NCI-H146 treated with DMSO at 0.1 percent for 48 hours (cell line): ENCODE measurements around the gene ATP10B.
"Not testable (repeated sequence)": the region's sequence is repeated elsewhere in the genome, so short reads cannot be mapped to it uniquely, and the experiment has no call there.

Source experiments
- DNase-seq: peaks from one replicate; lab custom pipeline; 2025; ENCODE audit not compliant: unreplicated experiment; lab: John Stamatoyannopoulos, UW

The ATP10B gene

DNA sequence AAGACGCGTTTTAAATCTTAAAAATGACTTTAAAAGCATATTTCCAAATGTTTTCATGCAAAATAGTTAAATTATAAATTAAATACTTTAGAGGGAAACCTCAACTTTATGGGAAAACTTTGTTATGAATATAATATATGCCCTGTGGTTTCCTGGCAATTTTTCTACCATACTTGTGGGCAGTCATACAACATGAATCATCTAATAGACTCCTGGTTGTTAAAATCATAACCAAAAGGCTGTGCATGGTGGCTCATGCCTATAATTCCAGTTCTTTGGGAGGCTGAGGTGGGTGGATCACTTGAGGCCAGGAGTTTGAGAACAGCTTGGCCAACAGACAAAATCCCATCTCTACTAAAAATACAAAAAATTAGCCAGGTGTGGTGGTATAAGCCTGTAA lies 18.2 kb downstream of the ATP10B start:
- no peak for DNase-seq

DNA sequence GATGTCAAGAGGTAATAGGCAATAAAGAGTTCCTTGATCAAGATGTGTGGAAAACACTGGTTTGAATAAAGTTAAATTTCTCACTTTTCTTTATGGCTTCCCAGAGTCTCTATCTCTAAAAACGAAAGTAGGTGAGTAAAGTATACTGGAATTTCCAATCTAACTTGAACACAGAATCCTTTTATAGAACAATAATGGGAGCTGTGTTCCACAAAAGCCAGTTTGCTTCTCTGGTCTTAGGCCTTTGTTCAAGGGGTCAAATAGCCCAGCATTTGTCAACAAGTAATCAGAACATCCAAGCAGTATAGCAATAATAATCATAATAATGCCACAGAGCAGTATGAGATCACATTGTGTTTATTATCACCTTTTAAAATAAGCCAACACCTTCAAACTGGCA lies 20.2 kb downstream of the ATP10B start:
- no peak for DNase-seq

- no peak for DNase-seq
Observed at GRCh38 chr5:160824301-160825001, 27.6 kb downstream of the ATP10B start.

- not testable (repeated sequence) for DNase-seq
Observed at GRCh38 chr5:160812996-160813395, 39.0 kb downstream of the ATP10B start.

GRCh38 chr5:160805376-160805775 lies 46.6 kb downstream of the ATP10B start:
- DNase-seq, result no peak

- no peak for DNase-seq
Observed at GRCh38 chr5:160802592-160802991, 49.4 kb downstream of the ATP10B start.

GRCh38 chr5:160800375-160801275 lies 51.4 kb downstream of the ATP10B start:
- DNase-seq, result no peak

DNA sequence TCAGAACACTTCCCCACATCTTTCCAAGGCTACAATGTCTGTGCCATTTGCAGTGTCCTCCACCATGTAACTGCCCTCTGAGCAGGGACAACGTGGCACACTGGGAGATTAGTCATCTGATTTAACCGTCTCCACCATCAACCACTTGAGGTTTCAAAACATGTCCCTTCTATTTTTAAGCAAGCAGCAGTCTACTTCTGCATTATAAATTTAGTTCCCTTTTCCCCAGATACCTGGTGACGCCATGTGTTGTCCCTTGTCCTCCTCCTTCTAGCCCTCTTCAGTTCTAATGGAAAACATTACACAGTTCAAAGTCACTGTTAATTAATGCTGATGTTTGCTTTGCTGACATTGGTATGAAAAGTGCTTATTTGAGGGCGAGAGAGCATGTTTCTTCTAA lies 52.8 kb downstream of the ATP10B start:
- DNase-seq, result no peak

GRCh38 chr5:160797020-160797419 lies 55.0 kb downstream of the ATP10B start:
- no peak for DNase-seq

DNA sequence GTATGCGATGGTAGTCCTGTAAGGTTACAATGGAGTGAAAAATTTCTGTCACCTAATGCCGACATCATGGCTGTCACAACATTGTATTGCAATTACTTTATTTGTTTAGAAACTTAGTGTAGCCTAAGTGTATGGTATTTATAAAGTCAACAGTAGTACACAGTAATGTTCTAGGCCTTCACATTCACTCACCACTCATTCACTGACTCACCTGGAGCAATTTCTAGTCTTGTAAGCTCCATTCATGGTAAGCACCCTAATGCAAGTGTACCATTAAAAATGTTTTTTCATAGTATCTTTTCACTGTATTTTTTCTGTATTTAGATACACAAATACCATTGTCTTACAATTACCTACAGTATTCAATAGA lies 58.5 kb downstream of the ATP10B start:
- no peak for DNase-seq

- no peak for DNase-seq
Observed at GRCh38 chr5:160792732-160793529, 59.1 kb downstream of the ATP10B start.

DNA sequence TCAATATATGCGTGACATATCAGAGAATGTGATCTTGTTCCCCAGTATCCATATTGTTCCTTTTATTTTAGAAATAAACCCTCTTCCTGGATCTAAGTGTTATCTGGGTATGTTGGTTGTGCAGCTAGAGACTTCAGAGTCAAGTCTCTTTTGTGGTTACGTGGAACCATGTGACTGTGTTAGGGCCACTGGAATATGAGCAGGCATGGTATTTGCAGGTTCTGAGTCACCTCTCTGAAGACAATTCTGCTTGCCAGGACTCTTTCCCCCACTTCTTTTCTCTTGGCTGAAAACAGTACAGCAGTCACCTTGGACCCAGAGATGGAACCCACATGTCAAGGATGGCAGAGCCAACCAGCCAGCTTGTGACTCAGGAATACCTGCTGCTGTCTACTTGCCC lies 59.7 kb downstream of the ATP10B start:
- DNase-seq, result no peak

GRCh38 chr5:160789219-160789859 lies 62.7 kb downstream of the ATP10B start:
- DNase-seq, result no peak

DNA sequence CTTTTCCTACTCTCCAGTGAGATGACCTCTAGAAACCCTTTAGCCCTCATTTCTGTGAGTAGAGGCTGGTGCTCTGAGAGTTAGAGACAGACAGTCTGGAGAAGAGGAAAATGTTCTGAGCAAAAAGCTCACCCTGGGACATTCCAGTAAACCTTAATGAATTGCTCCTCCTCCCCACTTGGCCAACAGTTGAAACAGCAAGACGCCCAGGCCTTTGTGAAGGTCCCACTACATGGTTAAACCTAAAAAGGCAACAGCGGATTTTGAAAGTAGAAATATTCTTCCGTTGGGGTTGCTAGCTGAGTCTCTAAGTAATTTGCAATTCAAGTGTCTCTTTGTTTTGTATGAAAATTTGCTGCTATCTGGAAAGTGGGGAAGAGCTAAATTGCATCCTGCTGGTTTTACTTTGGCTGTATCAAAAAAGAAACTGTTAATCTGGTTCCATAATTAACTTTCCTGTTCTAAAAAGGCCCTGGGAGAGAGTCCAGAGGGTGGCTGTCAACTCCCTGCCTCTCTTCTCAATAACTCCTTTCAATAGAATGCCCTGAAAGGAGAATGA lies 63.8 kb downstream of the ATP10B start:
- no peak for DNase-seq

DNA sequence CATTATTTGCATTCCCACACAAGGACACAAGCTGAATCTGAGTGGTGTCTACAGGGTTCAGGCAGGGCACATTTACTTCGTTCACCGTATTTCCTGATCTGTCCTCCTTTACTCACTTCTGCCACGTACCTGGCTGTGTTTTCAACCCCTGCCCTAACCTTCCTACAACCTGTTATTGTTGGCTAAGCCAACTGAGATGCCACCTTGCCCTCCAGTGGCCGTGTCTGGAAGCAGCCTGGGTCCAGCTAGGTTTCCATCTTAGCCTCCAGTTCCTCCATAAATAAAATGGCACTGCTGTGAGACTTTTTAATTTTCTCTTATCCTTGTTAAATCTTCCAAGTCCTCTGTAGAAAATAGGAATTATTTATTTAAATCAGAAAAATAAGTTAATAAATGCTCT lies 64.8 kb downstream of the ATP10B start:
- DNase-seq, result peak; percentile 31

DNA sequence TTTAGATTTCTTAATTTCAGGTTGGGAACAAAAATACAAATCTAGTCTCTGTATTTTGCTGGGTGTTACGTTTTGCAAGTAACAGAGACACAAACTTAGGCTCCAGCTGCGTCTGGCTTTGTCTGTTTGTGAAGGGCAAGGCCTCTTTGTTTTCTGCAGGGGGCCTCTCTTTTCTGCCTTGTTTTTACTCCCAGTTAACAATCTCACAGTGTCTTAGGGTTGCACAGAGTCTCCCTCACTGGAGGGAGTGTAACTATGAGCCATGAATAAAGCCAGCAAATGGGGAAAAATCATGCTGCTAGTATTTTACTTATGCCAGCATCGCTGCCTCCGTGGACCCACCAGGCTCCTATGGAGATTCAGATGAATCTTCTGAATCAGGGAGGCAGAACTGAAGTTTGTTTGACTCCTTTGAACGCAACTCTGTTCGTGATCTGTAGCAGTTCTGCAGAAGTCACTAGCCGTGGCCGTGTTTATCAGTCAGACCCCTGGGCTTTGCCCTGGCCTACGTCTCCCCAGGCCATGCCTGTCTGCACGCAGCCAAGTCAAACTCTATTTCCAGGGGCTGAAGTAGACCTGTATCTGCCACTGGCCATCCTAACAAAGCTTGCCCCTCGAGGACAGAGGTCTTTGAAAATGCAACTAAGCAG lies 77.2 kb downstream of the ATP10B start:
- no peak for DNase-seq

GRCh38 chr5:160773646-160774410 lies 78.2 kb downstream of the ATP10B start:
- DNase-seq, result peak; percentile 66

GRCh38 chr5:160772854-160773253 lies 79.2 kb downstream of the ATP10B start:
- DNase-seq, result no peak

DNA sequence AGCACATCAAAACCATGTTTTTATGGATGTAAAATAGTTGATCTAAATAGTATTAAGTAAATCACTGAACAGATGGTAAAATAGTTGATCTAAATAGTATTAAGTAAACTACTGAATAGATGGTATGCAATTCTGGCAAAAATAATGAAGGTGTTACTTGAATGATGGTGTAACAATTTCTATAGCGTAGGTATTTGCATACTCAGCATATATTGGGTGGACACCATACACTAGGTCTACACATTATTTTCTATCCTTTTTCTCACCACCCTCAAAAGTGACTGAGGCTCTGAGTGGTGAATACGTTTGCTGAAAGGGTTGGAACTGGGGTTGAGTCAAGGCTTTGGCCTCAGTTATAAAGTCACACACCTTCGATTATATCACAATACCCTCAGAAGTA lies 81.3 kb downstream of the ATP10B start:
- no peak for DNase-seq

DNA sequence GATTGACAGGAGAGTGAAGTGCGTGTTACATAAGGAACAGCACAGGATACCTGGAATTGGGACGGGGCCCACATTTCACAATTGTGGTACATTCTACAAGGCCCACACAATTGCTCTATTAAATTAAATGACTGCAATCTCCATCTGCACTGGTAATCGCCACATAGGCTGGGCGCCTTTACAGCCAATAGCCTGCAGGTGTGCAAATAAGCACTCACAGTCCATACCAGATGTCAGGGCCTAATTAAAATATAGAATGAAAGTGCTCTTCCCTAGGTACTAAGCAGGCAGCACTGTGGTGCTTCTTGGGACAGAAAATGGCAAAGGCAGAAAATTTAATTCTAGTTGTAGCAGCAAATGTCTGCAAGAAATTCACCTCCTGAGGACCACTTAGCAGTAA lies 82.7 kb downstream of the ATP10B start:
- peak; percentile 85 for DNase-seq
